G401.6 (cell line): ENCODE measurements around the gene RAG1.
A peak's percentile ranks its signal among the peaks of the same experiment; 100 is the strongest.

ENCODE experiments used
- FAIRE-seq: peaks from 2 replicates; lab custom pipeline; 2012; peaks lifted over from hg19 to GRCh38; lab: Jason Lieb, UNC

RAG1 gene

GRCh38 chr11:36590513-36590912 lies 22.7 kb downstream of the RAG1 start:
- no peak for FAIRE-seq

DNA sequence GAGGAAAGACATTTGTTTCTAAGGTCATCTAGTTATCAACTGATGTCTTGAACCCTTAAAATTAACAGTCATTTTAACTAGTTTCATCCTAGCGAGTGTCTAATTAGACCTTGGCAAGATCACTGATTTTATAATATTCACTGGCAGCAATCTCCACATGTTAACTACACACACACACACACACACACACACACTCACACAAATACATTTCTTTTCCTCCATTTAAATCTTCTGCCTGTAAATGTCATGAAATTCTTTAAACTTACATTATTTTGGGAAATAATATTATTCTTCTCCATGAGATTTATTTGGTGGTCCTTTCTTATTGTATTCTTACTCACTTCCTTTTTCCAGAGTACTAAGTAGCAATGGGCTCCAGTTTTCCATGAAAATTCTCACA lies 23.6 kb downstream of the RAG1 start:
- no peak for FAIRE-seq

GRCh38 chr11:36594316-36594989 lies 26.6 kb downstream of the RAG1 start, which contains the start of gene IFTAP:
Gene IFTAP (plus strand): TSS chr11:36594502. CDS start chr11:36610104, 15,602 bp downstream.
- FAIRE-seq, result peak; percentile 94

DNA sequence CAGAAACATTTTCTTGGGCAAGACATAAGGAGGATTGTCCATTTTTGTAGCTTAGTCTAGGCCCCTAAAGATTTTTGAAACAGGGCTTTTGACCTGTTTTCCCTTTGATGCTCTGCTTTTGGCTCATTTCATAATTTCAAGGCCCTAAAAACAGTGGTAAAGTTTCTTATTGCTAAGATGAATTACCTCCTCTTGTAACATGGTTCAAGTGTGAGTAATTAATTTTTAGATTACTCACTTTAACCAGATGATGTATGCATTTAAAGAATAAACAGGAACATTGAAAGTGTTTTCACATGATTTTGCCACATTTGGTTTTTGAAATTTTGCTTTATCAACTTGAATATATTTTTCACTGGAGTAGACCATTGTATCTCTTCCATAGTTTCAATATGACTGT lies 29.1 kb downstream of the RAG1 start:
- FAIRE-seq, result no peak

DNA sequence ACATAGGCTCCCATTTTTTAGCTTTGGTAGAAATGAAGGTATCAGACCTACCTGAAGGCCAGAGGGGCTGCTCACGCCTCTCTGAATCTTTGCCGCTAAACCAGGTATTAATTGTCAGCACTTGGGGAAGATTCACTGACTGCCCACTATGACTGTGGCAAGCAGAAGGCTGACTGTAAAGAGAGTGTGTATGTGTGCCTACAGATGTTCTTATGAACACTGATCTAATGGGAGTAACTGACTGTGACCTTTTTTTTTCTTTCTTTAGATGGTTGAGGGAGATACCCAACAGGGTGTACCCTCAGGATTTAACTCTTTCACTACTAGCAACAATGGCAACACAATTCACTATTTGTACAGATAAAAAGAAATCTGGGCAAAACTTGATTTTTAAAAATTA lies 30.2 kb downstream of the RAG1 start, which contains the start of gene RAG2:
Gene RAG2, minus strand, starts transcription at position 186 of the 400 bp plus-strand sequence. CDS start 4,068 bp downstream, outside the sequence.
- FAIRE-seq, result no peak

GRCh38 chr11:36600180-36600579 lies 32.4 kb downstream of the RAG1 start:
- FAIRE-seq, result no peak

DNA sequence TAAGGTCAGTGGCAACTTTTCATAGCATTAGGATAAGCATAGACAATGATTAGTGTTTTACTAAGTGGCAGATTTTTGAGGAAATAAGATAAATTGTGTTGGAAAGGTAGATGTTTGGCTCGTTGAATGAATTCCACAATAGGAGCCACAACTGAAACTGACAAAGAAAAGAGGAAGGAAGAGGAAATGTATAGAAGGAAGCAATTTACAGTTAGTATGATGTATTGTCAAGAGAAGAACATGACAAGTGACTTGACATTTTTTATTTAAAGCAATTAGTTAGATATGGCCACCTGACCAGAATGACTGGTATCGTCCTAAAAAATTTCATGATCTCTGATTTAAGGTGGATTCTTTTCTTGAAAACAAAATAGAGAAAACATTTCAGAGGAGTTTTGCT lies 33.3 kb downstream of the RAG1 start:
- FAIRE-seq, result no peak

GRCh38 chr11:36602135-36602534 lies 34.3 kb downstream of the RAG1 start:
- no peak for FAIRE-seq

DNA sequence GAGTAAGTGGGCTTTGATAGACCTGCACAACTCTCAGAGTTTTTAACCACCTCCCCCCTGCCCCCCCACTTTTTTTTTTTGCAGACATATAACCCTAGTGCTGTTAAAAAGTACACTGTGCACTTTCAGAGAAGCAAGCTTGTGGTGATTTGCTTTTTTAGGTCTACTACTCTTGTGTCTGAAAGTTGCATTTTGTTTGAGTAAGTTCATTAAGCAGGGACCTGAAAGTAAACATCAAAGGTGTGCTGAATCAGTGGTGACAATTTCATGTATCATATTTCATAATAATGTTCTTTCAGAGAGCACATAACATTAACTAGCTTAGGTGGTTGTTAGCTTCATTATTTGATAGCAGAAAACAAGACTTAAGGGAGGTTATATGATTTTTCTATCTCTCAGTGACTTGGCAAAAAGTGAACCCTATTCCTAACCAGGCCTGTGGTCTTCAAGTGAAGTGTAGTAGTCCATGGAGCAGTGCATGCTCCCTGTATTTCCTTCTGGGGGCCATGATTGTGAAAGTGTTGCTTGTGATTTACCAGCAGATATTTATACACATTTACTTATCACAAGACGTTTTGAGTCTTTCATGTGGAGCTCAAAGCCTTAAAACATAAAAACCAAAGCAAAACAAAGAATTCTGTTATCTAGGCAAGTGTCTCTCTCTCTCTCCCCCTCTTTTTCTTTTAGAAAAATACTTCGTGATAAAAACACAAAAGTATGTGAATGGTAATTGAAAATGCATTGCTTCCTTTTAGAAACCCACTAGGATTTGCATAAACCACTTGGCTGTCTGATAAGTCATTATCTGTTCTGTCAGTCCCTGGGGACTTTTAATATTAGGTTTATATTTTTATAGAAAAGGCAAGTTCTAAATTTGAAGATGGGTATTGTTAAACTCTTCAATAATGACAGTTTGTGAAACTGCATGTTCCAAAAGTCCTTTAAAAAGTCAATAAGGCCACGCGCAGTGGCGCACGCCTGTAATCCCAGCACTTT lies 37.7 kb downstream of the RAG1 start:
- no peak for FAIRE-seq

GRCh38 chr11:36608491-36609199 lies 40.8 kb downstream of the RAG1 start:
- no peak for FAIRE-seq

DNA sequence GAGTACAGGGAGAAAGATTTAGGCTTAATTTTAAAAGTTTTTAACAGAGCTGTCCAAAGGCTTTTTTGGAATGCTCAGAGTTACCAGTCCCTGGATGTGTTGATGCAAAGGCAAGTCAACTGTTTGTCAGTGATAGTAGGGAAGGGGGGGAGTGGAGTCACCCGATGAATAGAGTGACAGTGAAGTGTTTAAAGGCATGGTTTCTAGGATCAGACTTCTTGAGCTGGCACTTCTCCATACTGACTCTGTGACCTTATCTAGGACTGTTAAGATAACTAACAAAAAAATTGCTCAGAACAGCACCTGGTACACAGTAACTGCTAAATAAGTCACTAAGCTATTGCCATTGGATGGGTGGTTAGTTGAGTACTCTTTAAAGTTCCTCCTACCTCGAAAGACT lies 41.6 kb downstream of the RAG1 start:
- FAIRE-seq, result no peak

GRCh38 chr11:36615826-36616225 lies 48.0 kb downstream of the RAG1 start:
- FAIRE-seq, result no peak

GRCh38 chr11:36617543-36618362 lies 49.9 kb downstream of the RAG1 start:
- no peak for FAIRE-seq

DNA sequence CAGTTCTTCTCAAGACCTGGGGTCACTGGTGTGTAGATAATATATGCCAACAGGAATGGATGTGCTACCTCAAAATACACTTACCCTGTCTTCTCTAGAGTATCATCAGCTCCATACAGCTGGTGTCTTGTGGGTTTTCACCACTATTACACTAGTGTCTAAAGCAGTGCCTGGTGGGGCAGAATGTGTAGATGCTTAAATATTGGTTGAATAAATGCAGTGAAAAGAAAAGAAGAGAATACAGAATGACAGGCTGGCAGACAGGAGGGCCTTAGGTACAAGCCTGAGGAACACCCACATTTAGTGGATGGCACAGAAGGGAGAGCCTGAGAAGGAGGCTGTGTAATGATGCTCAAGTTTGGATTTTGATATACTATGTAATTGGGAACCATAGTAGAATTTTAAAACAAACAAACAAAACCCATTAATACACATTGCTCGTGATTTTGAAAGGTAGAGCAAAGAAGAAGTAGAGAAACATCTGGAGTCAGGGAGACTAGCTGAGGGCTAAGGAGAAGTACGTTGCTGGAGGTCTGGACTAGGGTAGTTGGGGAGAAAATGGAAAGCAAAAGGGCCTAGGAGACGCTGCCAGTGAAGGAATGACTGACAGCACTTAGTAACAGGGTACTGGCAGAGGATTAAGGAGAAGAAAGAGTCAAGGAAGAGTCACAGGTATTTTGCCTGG lies 50.7 kb downstream of the RAG1 start:
- no peak for FAIRE-seq

DNA sequence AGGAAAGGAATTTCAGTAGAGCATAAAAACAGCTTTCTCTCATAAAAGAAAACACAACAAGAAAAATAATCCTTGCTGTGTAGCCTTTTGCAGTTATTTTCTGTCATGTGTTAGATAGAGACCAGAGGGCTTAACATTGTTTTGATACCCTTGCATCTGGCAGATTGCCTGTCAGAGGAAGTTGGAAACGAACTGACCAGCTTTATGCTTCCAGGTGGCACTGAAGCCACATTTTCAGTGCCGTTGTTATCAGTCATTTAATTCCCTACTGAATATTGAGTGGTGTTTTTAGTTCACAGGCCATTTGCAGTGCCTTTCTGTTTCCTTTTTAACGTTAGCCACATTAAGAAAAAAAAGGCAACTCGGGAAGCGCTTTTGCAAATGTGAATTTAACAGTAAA lies 51.7 kb downstream of the RAG1 start:
- no peak for FAIRE-seq

GRCh38 chr11:36620246-36620645 lies 52.4 kb downstream of the RAG1 start:
- no peak for FAIRE-seq

DNA sequence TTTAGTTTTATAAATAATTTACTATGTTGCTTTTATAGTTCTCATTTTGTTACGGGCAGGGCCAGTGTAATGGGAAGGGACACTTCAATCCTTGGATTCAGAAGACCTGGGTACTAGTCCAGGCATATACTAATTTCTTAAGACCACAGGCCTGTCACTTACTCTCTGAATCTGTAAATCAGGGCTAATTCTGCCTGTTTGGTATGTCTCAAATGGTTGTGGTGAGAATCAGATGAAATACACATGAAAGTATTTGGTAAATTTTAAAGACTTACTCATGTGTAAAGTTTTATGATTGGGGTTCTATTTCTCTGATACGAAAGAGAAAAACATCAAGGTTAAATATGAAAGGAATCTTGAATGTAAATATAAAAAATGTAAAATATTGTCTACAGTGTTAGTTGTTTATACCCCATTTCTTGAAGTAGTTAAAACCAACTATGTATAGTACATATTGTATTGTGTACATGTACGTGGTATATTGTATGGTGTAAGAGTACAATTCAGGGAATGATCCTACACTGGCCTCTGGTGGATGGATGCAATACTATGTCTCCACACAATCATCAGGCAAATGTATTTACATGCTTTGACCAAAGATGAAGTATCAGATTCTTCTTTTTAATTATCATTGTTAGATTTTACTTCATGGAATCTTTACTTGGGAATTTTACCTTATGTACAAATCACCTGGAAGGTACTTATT lies 54.8 kb downstream of the RAG1 start:
- FAIRE-seq, result peak; percentile 70

DNA sequence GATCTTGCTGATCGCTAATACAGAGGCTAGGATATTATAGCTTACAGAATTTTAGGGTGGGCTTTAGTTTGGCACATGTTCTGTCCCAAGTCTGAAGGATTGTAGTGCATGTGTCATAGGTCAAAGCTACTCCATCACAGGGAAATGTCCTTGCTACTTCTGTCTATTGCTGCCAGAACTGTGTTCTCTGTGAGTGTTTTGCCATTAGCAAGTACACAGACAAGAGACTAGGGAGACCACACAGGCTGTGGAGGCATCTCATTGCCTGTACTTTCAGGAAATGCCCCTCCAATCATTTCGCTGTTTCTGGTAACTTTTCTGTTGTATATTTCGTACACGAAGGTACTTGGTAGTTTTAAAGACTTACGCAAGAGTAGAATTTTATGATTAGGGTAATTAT lies 55.7 kb downstream of the RAG1 start:
- FAIRE-seq, result no peak

- FAIRE-seq, result no peak
Observed at GRCh38 chr11:36627006-36627405, 59.2 kb downstream of the RAG1 start.

- FAIRE-seq, result no peak
Observed at GRCh38 chr11:36627471-36627870, 59.7 kb downstream of the RAG1 start.
